Measurements from ENCODE around the gene MLN. TPM values are rescaled to one million over a fixed set of nuclear protein-coding genes. Genes with fewer than 3 reads are reported as not detected.

MLN gene
- total and polyA plus RNA-seq, 2 donors (not counting 1 experiment from before 2014, with no cell fraction given): not detected

GRCh38 chr6:33802186-33802958 is 1.4 kb downstream of the MLN start:
- 89% methylated on average over 7 of the region's 14 CpGs for WGBS (ENCODE audit: insufficient coverage)
- Histone ChIP-seq H3K79me2 (ENCODE audit: control insufficient read depth, insufficient read depth, low read length) (no peaks in the 10 kb centered on the region), H3K9ac (ENCODE audit: low read length) (no peak overlapping the region), H3K4me2 (replicated peaks; ENCODE audit: low read depth, low read length, poor library complexity, severe bottlenecking) (no peak overlapping the region), H3K9me3 (ENCODE audit: control extremely low read depth in 1 of 3, control insufficient read depth in 2 of 3, insufficient read depth in 1 of 3, low read length in 2 of 3) (peaks cover 0 to 2% (median 0%) of the 10 kb centered on the region in 3 donors), H3K36me3 (replicated peaks in 1 of 2; ENCODE audit: control extremely low read depth in 1 of 2, control insufficient read depth in 1 of 2, extremely low read depth in 1 of 2, insufficient read depth in 2 of 2, low read length in 1 of 2) (no peaks in the 10 kb centered on the region), H3K27me3 (replicated peaks in 1 of 4; ENCODE audit: control extremely low read depth in 1 of 4, control insufficient read depth in 3 of 4, insufficient read depth in 4 of 4, low read length in 3 of 4) (peaks cover 0 to 35% (median 0%) of the 10 kb centered on the region in 4 experiments), H2AFZ (ENCODE audit: insufficient read depth, low read depth, low read length, poor library complexity, severe bottlenecking) (no peak overlapping the region), H4K20me1 (ENCODE audit: control insufficient read depth, insufficient read depth, low read length, poor library complexity, severe bottlenecking) (no peaks in the 10 kb centered on the region), H3K4me1 (ENCODE audit: control insufficient read depth in 2 of 2, insufficient read depth in 2 of 2, low read length in 2 of 2) (peaks cover 1 to 2% of the 10 kb centered on the region in 2 donors), H3K27ac (ENCODE audit: low read length in 2 of 2) (no peak overlapping the region), H3K4me3 (ENCODE audit: control extremely low read depth in 1 of 5, extremely low read depth in 1 of 5, insufficient read depth in 1 of 5, low read depth in 2 of 5, low read length in 4 of 5) (no peak overlapping the region)
- CTCF ChIA-PET: interaction anchor here (1.4 kb wide), 1 partner anchor 30 kb away, joined by 3 read pairs; no protein-coding TSS in a partner anchor
- TF ChIP-seq CTCF (IDR thresholded peaks at IDR 0.05): no peak
- TF ChIP-seq EZH2 (IDR thresholded peaks at IDR 0.05; ENCODE audit: borderline replicate concordance, insufficient read depth, low read depth, low read length, poor library complexity, severe bottlenecking): no peak
- Mint-ChIP-seq H3K4me3 (no peak overlapping the region), H3K27me3 (peaks cover 55% of the 10 kb centered on the region), H3K4me1 (peaks cover 3% of the 10 kb centered on the region), H3K9me3 (ENCODE audit: insufficient read depth) (no peaks in the 10 kb centered on the region), H3K27ac (no peak overlapping the region)
- ATAC-seq (ENCODE audit: low read depth) (no peak), DNase-seq (no peak)
- POLR2A ChIA-PET: interaction anchor here (0.7 kb wide), 1 partner anchor 37 kb away, joined by 3 read pairs; no protein-coding TSS in a partner anchor
- intact Hi-C loops (cut with micrococcal nuclease): no loop called here

GRCh38 chr6:33801611-33802010 is 2.2 kb downstream of the MLN start:
- Histone ChIP-seq H3K4me3 (ENCODE audit: control extremely low read depth in 1 of 5, extremely low read depth in 1 of 5, insufficient read depth in 1 of 5, low read depth in 2 of 5, low read length in 4 of 5) (no peak overlapping the region), H3K4me1 (ENCODE audit: control insufficient read depth in 2 of 2, insufficient read depth in 2 of 2, low read length in 2 of 2) (no peaks in the 10 kb centered on the region), H3K4me2 (replicated peaks; ENCODE audit: low read depth, low read length, poor library complexity, severe bottlenecking) (no peak overlapping the region), H3K9ac (ENCODE audit: low read length) (no peak overlapping the region), H3K9me3 (ENCODE audit: control extremely low read depth in 1 of 3, control insufficient read depth in 2 of 3, insufficient read depth in 1 of 3, low read length in 2 of 3) (peaks cover 0 to 2% (median 0%) of the 10 kb centered on the region in 3 donors), H3K79me2 (ENCODE audit: control insufficient read depth, insufficient read depth, low read length) (no peaks in the 10 kb centered on the region), H3K27me3 (replicated peaks in 1 of 4; ENCODE audit: control extremely low read depth in 1 of 4, control insufficient read depth in 3 of 4, insufficient read depth in 4 of 4, low read length in 3 of 4) (peaks cover 0 to 31% (median 2%) of the 10 kb centered on the region in 4 experiments), H3K27ac (ENCODE audit: low read length in 2 of 2) (no peak overlapping the region), H2AFZ (ENCODE audit: insufficient read depth, low read depth, low read length, poor library complexity, severe bottlenecking) (no peak overlapping the region), H3K36me3 (replicated peaks in 1 of 2; ENCODE audit: control extremely low read depth in 1 of 2, control insufficient read depth in 1 of 2, extremely low read depth in 1 of 2, insufficient read depth in 2 of 2, low read length in 1 of 2) (no peaks in the 10 kb centered on the region), H4K20me1 (ENCODE audit: control insufficient read depth, insufficient read depth, low read length, poor library complexity, severe bottlenecking) (no peaks in the 10 kb centered on the region)
- whole genome bisulfite sequencing (ENCODE audit: insufficient coverage): 69% methylated on average over 5 of the region's 5 CpGs
- no peak for ATAC-seq (ENCODE audit: low read depth)
- H3K4me1 Mint-ChIP-seq: no peaks in the 10 kb centered on the region
- H3K27ac Mint-ChIP-seq: no peak overlapping the region
- intact Hi-C loops (cut with micrococcal nuclease): no loop called here
- H3K9me3 Mint-ChIP-seq (ENCODE audit: insufficient read depth): no peaks in the 10 kb centered on the region
- H3K4me3 Mint-ChIP-seq: no peak overlapping the region
- no peak for TF ChIP-seq EZH2 (IDR thresholded peaks at IDR 0.05; ENCODE audit: borderline replicate concordance, insufficient read depth, low read depth, low read length, poor library complexity, severe bottlenecking)
- CTCF ChIA-PET: no interaction called here
- DNase-seq: no peak
- peaks cover 57% of the 10 kb centered on the region for H3K27me3 Mint-ChIP-seq
- POLR2A ChIA-PET: no interaction called here

Data from B cell (primary cell).